Tibial artery (tissue), 4 donors: ENCODE data around the gene LRRC4B.

Experiments used
- DNase-seq, 2 donors: peaks; one replicate each; pipeline ENCODE4 v3.0.0-alpha.2; 2019
- H3K27ac ChIP-seq, 2 donors: fragments of 200-600 bp; sonication (generic) in 1 of 2; 1 replicate in 1 of 2; 2 replicates in 1 of 2; pipeline ENCODE4 v1.5.1; 2018 to 2019; ENCODE audit warnings: mild to moderate bottlenecking in 1 of 2
- H3K27me3 ChIP-seq, 2 donors: fragments of 200-600 bp; sonication (generic) in 1 of 2; one replicate each; pipeline versions ENCODE4 v1.5.1 to v1.6.0; 2016 to 2019
- H3K36me3 ChIP-seq, 3 donors: fragments of 200-600 bp; sonication (generic) in 2 of 3; one replicate each; pipeline ENCODE4 v1.5.1; 2016 to 2019; ENCODE audit warnings: mild to moderate bottlenecking in 2 of 3
- H3K4me1 ChIP-seq, 4 donors: fragments of 200-600 bp; sonication (generic) in 2 of 4; 1 replicate in 3 of 4; 2 replicates in 1 of 4; pipeline ENCODE4 v1.5.1; 2016 to 2019
- H3K4me3 ChIP-seq, 2 donors: fragments of 200-600 bp; sonication (generic) in 1 of 2; 1 replicate in 1 of 2; 2 replicates in 1 of 2; pipeline ENCODE4 v1.5.1; 2018 to 2019; ENCODE audit warnings: mild to moderate bottlenecking in 2 of 2
- H3K9me3 ChIP-seq, 3 donors: fragments of 200-600 bp; sonication (generic) in 1 of 3; one replicate each; pipeline ENCODE4 v1.5.1; 2016 to 2019
- CTCF ChIP-seq, 2 experiments: fragments of 200-600 bp in 1 of 2; fragments of 450-650 bp in 1 of 2; IDR thresholded peaks; one replicate each; pipeline ENCODE4 v1.5.1; 2017 to 2019; ENCODE audit warnings: antibody characterized with exemption in 2 of 2, mild to moderate bottlenecking in 1 of 2, moderate library complexity in 1 of 2
- intact Hi-C: fragments of 100-400 bp; cut with DNase I; formaldehyde crosslinking; loops from one replicate; pipeline ENCODE4 v1.15.0; 2023; ENCODE audit warnings: low total_unique reads

Gene LRRC4B

GRCh38 chr19:50563597-50563996, 4.6 kb downstream of the LRRC4B start:
- H3K4me3 ChIP-seq = no peak overlapping the region
- no peaks in the 10 kb centered on the region for H3K36me3 ChIP-seq
- no peaks in the 10 kb centered on the region for H3K9me3 ChIP-seq
- intact Hi-C loops = no loop called here
- no peak overlapping the region for H3K27ac ChIP-seq
- DNase-seq = no peak
- H3K27me3 ChIP-seq = peaks cover 0 to 88% of the 10 kb centered on the region in 2 donors
- TF ChIP-seq CTCF (IDR thresholded peaks at IDR 0.05) = no peak
- peaks cover 0 to 20% (median 9%) of the 10 kb centered on the region in 4 donors for H3K4me1 ChIP-seq

GRCh38 chr19:50562996-50563395, 5.2 kb downstream of the LRRC4B start:
- Histone ChIP-seq H3K27me3 (peaks cover 0 to 88% of the 10 kb centered on the region in 2 donors), H3K27ac (no peak overlapping the region), H3K36me3 (no peaks in the 10 kb centered on the region), H3K9me3 (no peaks in the 10 kb centered on the region), H3K4me1 (peaks cover 0 to 17% (median 7%) of the 10 kb centered on the region in 4 donors), H3K4me3 (no peak overlapping the region)
- no peak for TF ChIP-seq CTCF (IDR thresholded peaks at IDR 0.05)
- DNase-seq = no peak
- intact Hi-C loops = no loop called here

GRCh38 chr19:50562329-50562728, 5.9 kb downstream of the LRRC4B start:
- peaks cover 0 to 10% (median 2%) of the 10 kb centered on the region in 4 donors for H3K4me1 ChIP-seq
- H3K9me3 ChIP-seq = no peaks in the 10 kb centered on the region
- H3K36me3 ChIP-seq = no peaks in the 10 kb centered on the region
- no peak overlapping the region for H3K27ac ChIP-seq
- H3K4me3 ChIP-seq = no peak overlapping the region
- DNase-seq = no peak
- intact Hi-C loops = no loop called here
- H3K27me3 ChIP-seq = peaks cover 0 to 87% of the 10 kb centered on the region in 2 donors
- no peak for TF ChIP-seq CTCF (IDR thresholded peaks at IDR 0.05)

- H3K36me3 ChIP-seq = no peaks in the 10 kb centered on the region
- peaks cover 0 to 14% (median 11%) of the 10 kb centered on the region in 4 donors for H3K4me1 ChIP-seq
- intact Hi-C loops = no loop called here
- no peaks in the 10 kb centered on the region for H3K9me3 ChIP-seq
- no peak overlapping the region for H3K27ac ChIP-seq
- TF ChIP-seq CTCF (IDR thresholded peaks at IDR 0.05) = no peak
- peaks cover 0 to 86% of the 10 kb centered on the region in 2 donors for H3K27me3 ChIP-seq
- H3K4me3 ChIP-seq = no peak overlapping the region
- DNase-seq = no peak
Measured at GRCh38 chr19:50559636-50560035, 8.6 kb downstream of the LRRC4B start.

GRCh38 chr19:50558449-50558848, 9.8 kb downstream of the LRRC4B start:
- intact Hi-C loops = no loop called here
- no peaks in the 10 kb centered on the region for H3K36me3 ChIP-seq
- no peak for TF ChIP-seq CTCF (IDR thresholded peaks at IDR 0.05)
- H3K27ac ChIP-seq = no peak overlapping the region
- H3K27me3 ChIP-seq = peaks cover 0 to 85% of the 10 kb centered on the region in 2 donors
- no peak for DNase-seq
- H3K4me1 ChIP-seq = peaks cover 0 to 14% (median 11%) of the 10 kb centered on the region in 4 donors
- H3K9me3 ChIP-seq = no peaks in the 10 kb centered on the region
- no peak overlapping the region for H3K4me3 ChIP-seq

GRCh38 chr19:50558039-50558438, 10.2 kb downstream of the LRRC4B start:
- Histone ChIP-seq H3K9me3 (no peaks in the 10 kb centered on the region), H3K27me3 (peaks cover 0 to 83% of the 10 kb centered on the region in 2 donors), H3K4me1 (peaks cover 0 to 14% (median 11%) of the 10 kb centered on the region in 4 donors), H3K27ac (no peak overlapping the region), H3K4me3 (no peak overlapping the region), H3K36me3 (no peaks in the 10 kb centered on the region)
- DNase-seq = no peak
- intact Hi-C loops = no loop called here
- no peak for TF ChIP-seq CTCF (IDR thresholded peaks at IDR 0.05)
